Panc1 (cell line): ENCODE results near the gene KCNQ1. TPM values are rescaled to one million over a fixed set of nuclear protein-coding genes. Genes with fewer than 3 reads are reported as not detected.

Experiments used
- ATAC-seq: fragments of 200-7000 bp; cut with Tn5 transposase; 2 replicates; pipeline ENCODE4 v1.9.1; 2020; ENCODE audit warnings: mild to moderate bottlenecking, moderate library complexity
- BruUV-seq: library from RNA; stranded (reverse); fragments of 400-500 nt; replicated peaks from 2 replicates; lab custom pipeline; 2021; lab: Mats Ljungman, UMichigan
- CTCF ChIA-PET: fragments of 300-600 bp; sonication (Branson Sonifier 250); formaldehyde crosslinking; loops from one replicate; lab custom pipeline; 2022; ENCODE audit warnings: antibody characterized with exemption; lab: Charles Lee
- POLR2A ChIA-PET: fragments of 300-600 bp; sonication (Branson Sonifier 250); formaldehyde crosslinking; loops from one replicate; lab custom pipeline; 2022; ENCODE audit warnings: antibody characterized with exemption; lab: Charles Lee
- DNase-seq: peaks from one replicate; pipeline ENCODE4 v3.0.0-alpha.2; 2010; ENCODE audit warnings: low read depth, low spot score
- H3K27ac ChIP-seq: 2 replicates; pipeline ENCODE4 v1.5.1; 2011; ENCODE audit warnings: mild to moderate bottlenecking, low read length, inconsistent platforms
- H3K27me3 ChIP-seq: fragments of 200-500 bp; sonication (Bioruptor generic); 2 replicates; pipeline ENCODE4 v1.6.0; 2014; ENCODE audit warnings: low read length, inconsistent platforms; ENCODE audit not compliant: control insufficient read depth, insufficient read depth
- H3K36me3 ChIP-seq: fragments of 200-500 bp; sonication (Bioruptor generic); 2 replicates; pipeline ENCODE4 v1.5.1; 2014; ENCODE audit warnings: inconsistent platforms, mild to moderate bottlenecking, low read length, moderate library complexity; ENCODE audit not compliant: control insufficient read depth, insufficient read depth
- H3K4me1 ChIP-seq: 2 replicates; pipeline ENCODE4 v1.5.1; 2011; ENCODE audit warnings: inconsistent platforms, mild to moderate bottlenecking, low read length, moderate library complexity; ENCODE audit not compliant: control insufficient read depth, insufficient read depth
- H3K4me3 ChIP-seq, 2 experiments: 2 replicates each; pipeline ENCODE4 v1.5.1; 2011 to 2012; ENCODE audit warnings: low read depth in 2 of 2, low read length in 2 of 2, mild to moderate bottlenecking in 2 of 2, inconsistent platforms in 1 of 2, moderate library complexity in 1 of 2
- H3K9me3 ChIP-seq: fragments of 200-500 bp; sonication (Bioruptor generic); 2 replicates; pipeline ENCODE4 v1.5.1; 2014; ENCODE audit warnings: low read depth, mild to moderate bottlenecking, inconsistent platforms, low read length, moderate library complexity; ENCODE audit not compliant: control insufficient read depth, insufficient read depth
- POLR2AphosphoS5 ChIP-seq: IDR thresholded peaks from 2 replicates; pipeline ENCODE4 v1.6.1; 2012; ENCODE audit warnings: mild to moderate bottlenecking, low read depth, low read length, moderate library complexity
- SIN3A ChIP-seq: IDR thresholded peaks from 2 replicates; pipeline ENCODE4 v1.6.1; 2012; ENCODE audit warnings: low read depth, mild to moderate bottlenecking, low read length, moderate library complexity, borderline replicate concordance; ENCODE audit not compliant: insufficient read depth
- TCF7L2 ChIP-seq: IDR thresholded peaks from 2 replicates; pipeline ENCODE4 v1.6.1; 2011; ENCODE audit warnings: mild to moderate bottlenecking, low read depth, low read length, inconsistent platforms
- in situ Hi-C: cut with HindIII; loops from 2 replicates; pipeline ENCODE4 v1.10.0; 2016; ENCODE audit warnings: low sequenced_read_pairs, low pct_unique_long_range_greater_than_20kb
- intact Hi-C: fragments of 100-400 bp; cut with micrococcal nuclease; formaldehyde crosslinking; loops from one replicate; pipeline ENCODE4 v1.10.0; 2022; ENCODE audit not compliant: unreplicated experiment
- total RNA-seq: library from RNA; stranded (reverse); gene quantifications from one replicate; pipeline ENCODE4 v1.2.1, GENCODE V29; 2021; ENCODE audit not compliant: unreplicated experiment
- TF ChIP-seq, protein P1 (sequence below), 2 experiments: IDR thresholded peaks; 2 replicates each; pipeline ENCODE4 v1.6.1; 2011 to 2012; ENCODE audit warnings: low read depth in 2 of 2, control low read depth in 1 of 2, low read length in 1 of 2, mild to moderate bottlenecking in 1 of 2, moderate library complexity in 1 of 2; ENCODE audit not compliant: insufficient read depth in 1 of 2
- TF ChIP-seq, protein P2 (sequence below): fragments of 450-650 bp; IDR thresholded peaks from 2 replicates; pipeline ENCODE4 v1.5.1; 2017; ENCODE audit warnings: mild to moderate bottlenecking

The KCNQ1 gene
- total RNA-seq, 1 experiment from 2014 or later = 1.0 TPM

DNA sequence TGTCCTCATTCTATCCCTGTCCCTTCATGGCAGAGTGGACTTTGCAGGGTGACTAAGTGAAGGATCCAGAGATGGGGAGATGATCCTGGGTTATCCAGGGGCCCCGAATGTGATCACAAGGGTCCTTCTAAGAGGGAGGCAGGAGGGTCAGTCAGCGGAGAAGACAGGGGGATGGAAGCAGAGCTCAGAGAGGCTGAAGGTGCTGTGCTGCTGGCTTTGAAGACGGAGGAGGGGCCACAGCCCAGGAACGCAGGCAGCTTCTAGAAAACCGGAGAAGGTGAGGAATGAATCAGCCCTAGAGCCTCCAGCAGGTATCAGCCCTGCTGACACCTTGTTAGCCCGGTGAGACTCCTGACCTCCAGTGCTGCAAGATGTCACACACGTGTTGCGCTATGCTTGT lies 377.1 kb downstream of the KCNQ1 start:
- H3K9me3 ChIP-seq = peaks cover 14% of the 10 kb centered on the region; the same call in 1 of the 2 replicates
- H3K27ac ChIP-seq = no peak overlapping the region
- H3K27me3 ChIP-seq = no peaks in the 10 kb centered on the region
- no peak for DNase-seq
- CTCF ChIA-PET = no interaction called here
- H3K4me1 ChIP-seq = peaks cover 8% of the 10 kb centered on the region
- TF ChIP-seq TCF7L2 (no peak), POLR2AphosphoS5 (no peak)
- H3K36me3 ChIP-seq = no peaks in the 10 kb centered on the region
- no peak for ATAC-seq
- intact Hi-C loops (no loop called here), in situ Hi-C loops (no loop called here)
- no peak overlapping the region for H3K4me3 ChIP-seq
- POLR2A ChIA-PET = no interaction called here
- BruUV-seq = no TSS peak

DNA sequence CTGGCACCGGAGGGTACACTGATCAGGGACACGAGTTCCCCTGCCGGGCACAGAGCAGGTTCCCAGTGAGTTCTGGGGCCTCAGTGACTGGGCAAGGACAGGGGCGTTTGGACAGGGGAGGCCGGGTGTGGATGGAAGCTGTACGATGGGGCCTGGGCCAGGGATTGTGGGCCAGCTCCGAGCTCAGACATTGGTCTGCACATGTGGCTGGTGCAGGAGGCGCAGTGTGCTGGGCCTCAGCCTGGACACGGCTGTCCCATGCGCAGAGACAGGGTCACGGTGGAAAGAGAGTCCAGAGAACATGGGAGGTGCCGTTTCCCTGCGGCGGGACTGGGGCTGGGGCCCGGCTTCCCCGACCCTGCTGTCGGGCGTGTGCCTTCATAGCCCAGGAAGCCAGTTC lies 380.0 kb downstream of the KCNQ1 start:
- POLR2A ChIA-PET = no interaction called here
- Histone ChIP-seq H3K4me1 (peaks cover 8% of the 10 kb centered on the region), H3K27ac (no peak overlapping the region), H3K27me3 (no peaks in the 10 kb centered on the region), H3K4me3 (no peak overlapping the region), H3K9me3 (peaks cover 22% of the 10 kb centered on the region; the same call in 1 of the 2 replicates), H3K36me3 (no peaks in the 10 kb centered on the region)
- CTCF ChIA-PET = no interaction called here
- ATAC-seq (peak; percentile 22), DNase-seq (no peak)
- no peak for TF ChIP-seq SIN3A
- no peak for TF ChIP-seq POLR2AphosphoS5
- TF ChIP-seq, protein P1, sequence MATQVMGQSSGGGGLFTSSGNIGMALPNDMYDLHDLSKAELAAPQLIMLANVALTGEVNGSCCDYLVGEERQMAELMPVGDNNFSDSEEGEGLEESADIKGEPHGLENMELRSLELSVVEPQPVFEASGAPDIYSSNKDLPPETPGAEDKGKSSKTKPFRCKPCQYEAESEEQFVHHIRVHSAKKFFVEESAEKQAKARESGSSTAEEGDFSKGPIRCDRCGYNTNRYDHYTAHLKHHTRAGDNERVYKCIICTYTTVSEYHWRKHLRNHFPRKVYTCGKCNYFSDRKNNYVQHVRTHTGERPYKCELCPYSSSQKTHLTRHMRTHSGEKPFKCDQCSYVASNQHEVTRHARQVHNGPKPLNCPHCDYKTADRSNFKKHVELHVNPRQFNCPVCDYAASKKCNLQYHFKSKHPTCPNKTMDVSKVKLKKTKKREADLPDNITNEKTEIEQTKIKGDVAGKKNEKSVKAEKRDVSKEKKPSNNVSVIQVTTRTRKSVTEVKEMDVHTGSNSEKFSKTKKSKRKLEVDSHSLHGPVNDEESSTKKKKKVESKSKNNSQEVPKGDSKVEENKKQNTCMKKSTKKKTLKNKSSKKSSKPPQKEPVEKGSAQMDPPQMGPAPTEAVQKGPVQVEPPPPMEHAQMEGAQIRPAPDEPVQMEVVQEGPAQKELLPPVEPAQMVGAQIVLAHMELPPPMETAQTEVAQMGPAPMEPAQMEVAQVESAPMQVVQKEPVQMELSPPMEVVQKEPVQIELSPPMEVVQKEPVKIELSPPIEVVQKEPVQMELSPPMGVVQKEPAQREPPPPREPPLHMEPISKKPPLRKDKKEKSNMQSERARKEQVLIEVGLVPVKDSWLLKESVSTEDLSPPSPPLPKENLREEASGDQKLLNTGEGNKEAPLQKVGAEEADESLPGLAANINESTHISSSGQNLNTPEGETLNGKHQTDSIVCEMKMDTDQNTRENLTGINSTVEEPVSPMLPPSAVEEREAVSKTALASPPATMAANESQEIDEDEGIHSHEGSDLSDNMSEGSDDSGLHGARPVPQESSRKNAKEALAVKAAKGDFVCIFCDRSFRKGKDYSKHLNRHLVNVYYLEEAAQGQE (IDR thresholded peaks at IDR 0.05; ENCODE audit: insufficient read depth in 1 of 2, low read depth in 2 of 2, low read length in 1 of 2) = no peak
- TF ChIP-seq, protein P2, sequence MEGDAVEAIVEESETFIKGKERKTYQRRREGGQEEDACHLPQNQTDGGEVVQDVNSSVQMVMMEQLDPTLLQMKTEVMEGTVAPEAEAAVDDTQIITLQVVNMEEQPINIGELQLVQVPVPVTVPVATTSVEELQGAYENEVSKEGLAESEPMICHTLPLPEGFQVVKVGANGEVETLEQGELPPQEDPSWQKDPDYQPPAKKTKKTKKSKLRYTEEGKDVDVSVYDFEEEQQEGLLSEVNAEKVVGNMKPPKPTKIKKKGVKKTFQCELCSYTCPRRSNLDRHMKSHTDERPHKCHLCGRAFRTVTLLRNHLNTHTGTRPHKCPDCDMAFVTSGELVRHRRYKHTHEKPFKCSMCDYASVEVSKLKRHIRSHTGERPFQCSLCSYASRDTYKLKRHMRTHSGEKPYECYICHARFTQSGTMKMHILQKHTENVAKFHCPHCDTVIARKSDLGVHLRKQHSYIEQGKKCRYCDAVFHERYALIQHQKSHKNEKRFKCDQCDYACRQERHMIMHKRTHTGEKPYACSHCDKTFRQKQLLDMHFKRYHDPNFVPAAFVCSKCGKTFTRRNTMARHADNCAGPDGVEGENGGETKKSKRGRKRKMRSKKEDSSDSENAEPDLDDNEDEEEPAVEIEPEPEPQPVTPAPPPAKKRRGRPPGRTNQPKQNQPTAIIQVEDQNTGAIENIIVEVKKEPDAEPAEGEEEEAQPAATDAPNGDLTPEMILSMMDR = no peak
- no peak for TF ChIP-seq TCF7L2
- in situ Hi-C loops (no loop called here), intact Hi-C loops (no loop called here)
- no TSS peak for BruUV-seq

DNA sequence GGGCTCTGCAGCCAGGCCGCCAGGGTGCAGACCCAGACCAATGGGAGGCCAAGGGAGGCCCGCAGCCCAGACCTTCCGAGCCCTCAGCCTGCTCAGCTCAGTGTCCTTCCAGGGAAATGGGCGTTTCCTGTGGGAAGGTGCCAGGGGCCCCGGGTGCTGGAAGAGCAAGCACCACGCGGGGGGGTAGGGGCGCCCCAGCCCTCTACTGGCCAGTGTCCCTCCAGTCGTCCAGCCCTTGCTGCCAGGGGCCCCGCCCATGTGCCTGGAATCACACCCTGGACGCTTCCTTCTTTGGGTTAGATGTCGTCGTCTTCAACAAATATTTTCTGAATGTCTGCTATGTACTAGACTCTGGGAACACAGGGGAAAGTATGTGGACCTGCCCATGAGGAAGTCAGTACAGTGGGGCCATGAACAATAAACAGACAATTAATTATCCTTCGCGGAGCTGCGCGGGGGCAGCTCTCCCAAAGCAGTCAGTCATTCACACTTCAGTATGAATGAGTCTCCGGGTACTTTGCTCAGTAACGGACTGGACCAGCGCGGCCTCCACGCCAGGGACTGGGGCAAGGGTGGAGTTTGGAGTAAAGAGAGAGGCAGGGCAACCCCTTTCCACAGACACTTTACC lies 380.6 kb downstream of the KCNQ1 start:
- no peak for ATAC-seq
- Histone ChIP-seq H3K27me3 (no peaks in the 10 kb centered on the region), H3K9me3 (peaks cover 19% of the 10 kb centered on the region; the same call in 1 of the 2 replicates), H3K36me3 (no peaks in the 10 kb centered on the region), H3K4me1 (peaks cover 8% of the 10 kb centered on the region), H3K4me3 (no peak overlapping the region), H3K27ac (no peak overlapping the region)
- ChIA-PET POLR2A (interaction anchor here (0.6 kb wide), 1 partner anchor 33 kb away, joined by 5 read pairs; no protein-coding TSS in a partner anchor), CTCF (no interaction called here)
- TF ChIP-seq, protein P2 = no peak
- no peak for TF ChIP-seq TCF7L2
- DNase-seq = no peak
- BruUV-seq = no TSS peak
- in situ Hi-C loops = no loop called here
- intact Hi-C loops = no loop called here
